GM10248 (cell line): ENCODE data around the gene FNDC3B.

Experiments
- CTCF ChIA-PET: fragments of 300-600 bp; sonication (Branson Sonifier 250); formaldehyde crosslinking; extraction: SDS; loops from one replicate; lab custom pipeline; 2021; ENCODE audit warnings: antibody characterized with exemption; lab: Yijun Ruan, JAX
- POLR2A ChIA-PET: fragments of 350-650 bp; sonication (Branson Sonifier 250); formaldehyde crosslinking; extraction: SDS; loops from one replicate; lab custom pipeline; 2020; ENCODE audit warnings: antibody characterized with exemption; lab: Yijun Ruan, JAX
- DNase-seq: peaks from one replicate; pipeline ENCODE4 v3.0.0; 2012; ENCODE audit errors: extremely low spot score
- TF ChIP-seq, protein P1 (sequence below): IDR thresholded peaks from 2 replicates; pipeline ENCODE4 v1.5.1; 2012; ENCODE audit warnings: mild to moderate bottlenecking, low read depth; ENCODE audit errors: extremely low read depth, missing control alignments, control extremely low read depth

The FNDC3B gene

DNA sequence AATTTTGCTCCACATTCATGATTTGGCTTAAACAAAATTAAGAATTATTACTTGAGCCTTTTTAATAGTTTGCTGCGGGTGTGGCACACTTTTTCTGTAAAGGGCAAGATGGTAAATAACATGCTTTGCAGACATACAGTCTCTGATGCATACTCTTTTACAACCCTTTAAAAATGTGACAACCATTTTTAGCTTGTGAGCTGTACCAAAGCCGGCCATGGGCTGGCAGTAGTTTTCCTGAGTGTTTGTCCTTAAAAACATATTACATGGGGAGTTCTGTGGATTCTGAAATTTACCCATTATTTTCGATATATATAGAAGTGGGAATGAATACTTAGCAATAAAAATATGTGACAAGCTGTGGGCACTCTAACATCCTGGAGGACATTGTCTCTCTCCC, 163.4 kb downstream of the FNDC3B start:
- POLR2A ChIA-PET, result no interaction called here
- TF ChIP-seq, protein P1, sequence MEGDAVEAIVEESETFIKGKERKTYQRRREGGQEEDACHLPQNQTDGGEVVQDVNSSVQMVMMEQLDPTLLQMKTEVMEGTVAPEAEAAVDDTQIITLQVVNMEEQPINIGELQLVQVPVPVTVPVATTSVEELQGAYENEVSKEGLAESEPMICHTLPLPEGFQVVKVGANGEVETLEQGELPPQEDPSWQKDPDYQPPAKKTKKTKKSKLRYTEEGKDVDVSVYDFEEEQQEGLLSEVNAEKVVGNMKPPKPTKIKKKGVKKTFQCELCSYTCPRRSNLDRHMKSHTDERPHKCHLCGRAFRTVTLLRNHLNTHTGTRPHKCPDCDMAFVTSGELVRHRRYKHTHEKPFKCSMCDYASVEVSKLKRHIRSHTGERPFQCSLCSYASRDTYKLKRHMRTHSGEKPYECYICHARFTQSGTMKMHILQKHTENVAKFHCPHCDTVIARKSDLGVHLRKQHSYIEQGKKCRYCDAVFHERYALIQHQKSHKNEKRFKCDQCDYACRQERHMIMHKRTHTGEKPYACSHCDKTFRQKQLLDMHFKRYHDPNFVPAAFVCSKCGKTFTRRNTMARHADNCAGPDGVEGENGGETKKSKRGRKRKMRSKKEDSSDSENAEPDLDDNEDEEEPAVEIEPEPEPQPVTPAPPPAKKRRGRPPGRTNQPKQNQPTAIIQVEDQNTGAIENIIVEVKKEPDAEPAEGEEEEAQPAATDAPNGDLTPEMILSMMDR, result no peak

DNA sequence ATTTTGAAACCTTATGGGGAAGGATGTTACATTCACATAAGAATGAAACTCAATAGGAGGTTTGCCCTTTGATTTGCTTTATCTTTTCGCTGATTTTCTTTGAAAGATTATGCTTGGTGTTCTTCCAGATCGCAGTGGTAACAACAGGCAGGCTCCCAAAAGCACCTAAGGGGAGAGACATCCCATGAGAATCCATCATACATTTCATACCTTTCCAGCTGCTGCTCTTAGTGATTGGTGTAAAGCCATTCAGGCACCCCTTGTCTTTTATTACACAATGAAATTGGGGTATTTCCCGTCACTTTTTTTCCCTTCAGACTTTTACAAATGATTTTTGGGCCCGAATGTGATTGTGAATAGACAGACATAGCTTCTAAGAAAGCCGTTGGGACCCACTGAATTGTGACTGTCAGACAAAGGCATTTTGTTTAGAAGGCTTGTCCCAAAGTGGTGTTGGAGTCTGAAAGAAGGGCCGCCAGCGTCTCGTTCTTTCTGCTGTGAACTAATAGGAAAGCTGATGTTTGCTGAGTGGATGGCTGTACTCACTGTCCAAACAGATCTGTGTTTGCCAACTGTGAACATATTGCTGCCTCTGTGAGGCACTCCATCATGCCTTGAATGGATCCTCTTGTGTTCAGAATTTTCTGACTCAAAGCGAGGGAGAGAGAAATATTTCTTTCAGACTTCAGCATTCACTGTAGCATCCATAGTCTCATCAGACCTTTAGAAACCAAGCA, 164.3 kb downstream of the FNDC3B start:
- ChIA-PET POLR2A (no interaction called here), CTCF (interaction anchor here (1.5 kb wide), 1 partner anchor 34 kb away, joined by 3 read pairs; no protein-coding TSS in a partner anchor)
- TF ChIP-seq, protein P1, result no peak
- no peak for DNase-seq

More for the DNA sequence above, 163.4 kb downstream of the FNDC3B start:
- no peak for DNase-seq
- CTCF ChIA-PET, result no interaction called here

DNA sequence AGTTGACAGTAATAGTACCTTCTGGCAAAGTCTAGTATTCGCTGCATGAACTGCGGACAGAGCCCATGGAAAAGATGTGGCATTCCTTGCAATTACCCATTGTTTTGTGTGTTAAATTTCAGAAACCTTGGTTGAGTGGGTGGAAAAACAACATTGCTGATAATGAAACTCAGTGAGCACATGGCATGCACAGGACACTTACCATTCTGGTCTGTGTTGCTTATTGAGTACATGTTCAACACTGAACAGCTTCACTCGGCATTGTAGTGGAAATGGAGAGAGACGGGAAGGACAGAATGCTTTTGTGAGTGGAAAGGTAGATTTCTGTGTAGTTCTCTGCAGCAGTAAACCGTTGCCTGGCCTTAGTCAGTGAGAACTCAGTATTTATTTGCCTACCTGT, 165.3 kb downstream of the FNDC3B start:
- DNase-seq, result no peak
- TF ChIP-seq, protein P1, result no peak
- ChIA-PET CTCF (interaction anchor here (1.5 to 2.2 kb wide), 2 partner anchors 8 to 35 kb away, joined by 3 to 7 read pairs; no protein-coding TSS in a partner anchor), POLR2A (no interaction called here)

DNA sequence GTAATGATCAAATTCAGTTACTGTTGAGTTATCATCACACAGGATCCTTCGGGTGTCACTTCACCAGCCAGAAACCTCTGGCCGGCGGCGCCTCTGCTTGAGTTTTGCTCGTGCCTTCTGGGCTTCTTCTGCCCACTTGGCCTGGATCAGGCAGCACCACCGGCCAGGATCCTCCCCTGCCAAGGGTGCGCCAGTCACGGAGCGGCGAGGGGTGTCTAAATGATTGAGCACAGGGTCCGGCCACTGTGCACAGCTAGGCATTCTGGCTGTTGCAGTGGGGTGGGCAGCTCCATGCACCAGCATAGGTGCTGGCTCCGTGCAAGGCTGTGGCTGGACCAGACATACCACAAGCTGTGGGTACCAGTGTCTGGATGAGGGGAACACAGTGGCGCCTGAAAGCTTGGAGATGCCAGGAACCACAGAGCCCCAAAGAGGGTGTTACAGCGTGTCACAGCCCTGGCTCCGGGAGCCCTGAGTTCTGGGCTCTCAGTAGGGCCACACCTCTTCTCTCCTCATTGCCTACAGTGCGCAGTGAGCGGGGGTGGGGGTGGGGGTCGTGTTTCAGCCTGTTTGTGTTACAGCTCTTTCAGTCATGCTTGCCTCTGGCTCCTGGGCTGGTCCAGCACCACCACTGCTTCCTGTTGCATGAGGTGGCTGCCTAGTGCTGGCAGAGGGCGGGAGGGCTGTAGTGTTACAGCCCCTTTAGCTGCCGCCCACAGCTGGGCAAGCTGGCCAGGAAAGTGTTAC, 169.4 kb downstream of the FNDC3B start:
- POLR2A ChIA-PET, result no interaction called here
- no peak for DNase-seq
- TF ChIP-seq, protein P1, result no peak
- CTCF ChIA-PET, result interaction anchor here (0.8 kb wide), 2 partner anchors 10 to 18 kb away, joined by 3 to 4 read pairs; no protein-coding TSS in a partner anchor

DNA sequence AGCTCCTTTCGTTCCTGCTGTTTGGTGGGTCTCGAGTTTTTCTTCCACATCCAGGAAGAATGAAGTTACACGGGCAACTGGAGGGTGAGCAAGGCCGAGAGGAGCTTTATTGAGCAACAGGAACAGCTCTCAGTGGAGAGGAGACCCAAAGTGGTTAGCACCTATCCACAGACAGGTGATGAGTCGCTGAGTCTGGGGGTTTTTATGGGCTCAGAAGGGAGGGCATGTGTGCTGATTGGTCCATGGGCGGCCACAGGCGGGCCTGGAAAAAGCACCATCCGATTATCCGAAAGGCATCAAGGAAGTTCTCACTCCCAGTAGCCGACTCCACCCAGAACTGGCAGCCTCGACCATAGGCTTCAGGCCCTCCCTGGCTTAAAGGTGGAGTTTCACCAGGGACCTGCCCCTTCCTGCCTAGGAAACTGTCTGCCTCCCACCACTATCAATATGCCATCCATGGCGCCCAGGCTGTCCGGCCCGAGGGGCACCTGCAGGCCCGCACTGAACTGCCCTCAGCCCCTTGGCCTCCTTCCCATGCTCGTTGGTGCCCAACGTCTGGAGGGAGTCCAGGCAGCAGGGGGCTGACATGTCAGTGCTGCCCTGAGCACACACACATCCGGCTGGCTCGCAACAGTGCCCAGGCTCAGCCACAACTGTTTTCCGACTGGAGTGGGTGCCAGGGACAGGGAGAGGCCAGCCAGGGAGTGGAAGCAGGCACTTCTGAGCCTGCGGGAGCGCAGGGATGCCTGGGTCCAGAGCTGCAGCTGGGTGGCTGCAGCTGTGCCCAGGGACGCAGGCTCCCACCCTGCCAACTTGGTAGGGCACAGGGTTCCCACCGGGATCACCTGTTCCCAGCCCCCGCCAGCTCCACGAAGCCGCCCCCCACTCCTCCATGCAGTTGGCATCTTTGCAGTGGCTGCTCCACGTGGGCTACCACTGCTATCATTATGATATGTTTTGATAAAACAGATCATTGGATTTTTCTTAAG, 170.2 kb downstream of the FNDC3B start:
- ChIA-PET POLR2A (no interaction called here), CTCF (interaction anchor here (0.8 kb wide), 1 partner anchor 17 kb away, joined by 4 read pairs; no protein-coding TSS in a partner anchor)
- no peak for DNase-seq
- TF ChIP-seq, protein P1, result no peak
